Lung (tissue), 12 donors: ENCODE results near the gene CACNA1A. TPM values are rescaled to one million over a fixed set of nuclear protein-coding genes. Genes with fewer than 3 reads are reported as not detected.

Experiments
- ATAC-seq: fragments of 200-7000 bp; cut with Tn5 transposase; one replicate; pipeline ENCODE4 v1.9.1; 2020; ENCODE audit warnings: moderate number of reproducible peaks; ENCODE audit not compliant: insufficient read depth, low FRiP score
- DNase-seq, 3 donors: peaks; one replicate each; pipeline ENCODE4 v3.0.0-alpha.2; 2013 to 2017
- H3K27ac ChIP-seq, 2 donors: one replicate each; pipeline ENCODE4 v1.5.1; 2013; ENCODE audit warnings: mild to moderate bottlenecking in 2 of 2, moderate library complexity in 2 of 2, control low read depth in 1 of 2, inconsistent platforms in 1 of 2, low read depth in 1 of 2, low read length in 1 of 2
- H3K27me3 ChIP-seq, 3 donors: one replicate each; pipeline ENCODE4 v1.5.1; 2013; ENCODE audit warnings: low read length in 2 of 3; ENCODE audit not compliant: control insufficient read depth in 3 of 3, insufficient read depth in 3 of 3
- H3K36me3 ChIP-seq, 4 donors: one replicate each; pipeline ENCODE4 v1.5.1; 2013; ENCODE audit warnings: low read length in 4 of 4, mild to moderate bottlenecking in 1 of 4, moderate library complexity in 1 of 4; ENCODE audit not compliant: control insufficient read depth in 4 of 4, insufficient read depth in 4 of 4
- H3K4me1 ChIP-seq, 5 donors: one replicate each; pipeline ENCODE4 v1.5.1; 2013; ENCODE audit warnings: low read length in 5 of 5, mild to moderate bottlenecking in 2 of 5, moderate library complexity in 1 of 5; ENCODE audit not compliant: control insufficient read depth in 5 of 5, insufficient read depth in 5 of 5
- H3K4me3 ChIP-seq: one replicate; pipeline ENCODE4 v1.5.1; 2013; ENCODE audit warnings: mild to moderate bottlenecking, control low read depth, moderate library complexity
- H3K9ac ChIP-seq, 2 donors: one replicate each; pipeline ENCODE4 v1.5.1; 2013; ENCODE audit warnings: low read length in 2 of 2, control low read depth in 1 of 2; ENCODE audit not compliant: insufficient read depth in 1 of 2
- H3K9me3 ChIP-seq, 4 donors: one replicate each; pipeline ENCODE4 v1.5.1; 2013; ENCODE audit warnings: low read length in 3 of 4, mild to moderate bottlenecking in 1 of 4, moderate library complexity in 1 of 4; ENCODE audit not compliant: control insufficient read depth in 4 of 4, insufficient read depth in 3 of 4
- CTCF ChIP-seq: IDR thresholded peaks from 2 replicates; pipeline ENCODE4 v1.5.1; 2012; ENCODE audit warnings: mild to moderate bottlenecking; ENCODE audit errors: control extremely low read depth, extremely low read depth
- WGBS, 2 donors: extraction: QIAGEN DNeasy Blood & Tissue Kit; methylation state at CpG; one replicate each; pipeline ENCODE4 v1.1.7; 2013; 5-methylcytosine and 5-hydroxymethylcytosine counted together
- polyA plus RNA-seq, 2 donors: library from polyadenylated mRNA; stranded (reverse); fragments of 200-250 nt; gene quantifications; one replicate each; pipeline ENCODE4 v1.2.1, GENCODE V29; 2013
- total RNA-seq, 2 donors: library from RNA; depleted of rRNA in 1 of 2; stranded (reverse); fragments of >200 nt in 1 of 2; gene quantifications; one replicate each; pipeline ENCODE4 v1.2.1, GENCODE V29; 2014 to 2021
- donor health status: control.
- donor health status: control.
- donor health status: Bipolar disorder and iron deficiency.
- donor health status: healthy.
- donor health status: DM: yes; HTN: yes; CAD: no.

CACNA1A gene
- total and polyA plus RNA-seq, 4 donors: 0.27 to 1.00 (median 0.75) TPM

GRCh38 chr19:13211426-13212308, 294.6 kb downstream of the CACNA1A start:
- Histone ChIP-seq H3K36me3 (no peaks in the 10 kb centered on the region), H3K9ac (no peak overlapping the region), H3K4me1 (peaks cover 0 to 16% (median 0%) of the 10 kb centered on the region in 5 donors), H3K27ac (no peak overlapping the region), H3K27me3 (no peaks in the 10 kb centered on the region), H3K4me3 (no peak overlapping the region), H3K9me3 (no peaks in the 10 kb centered on the region)
- WGBS, 2 donors: 92 to 95% methylated on average over 16 of the region's 16 CpGs
- no peak for TF ChIP-seq CTCF
- DNase-seq: no peak
- ATAC-seq: no peak

GRCh38 chr19:13210941-13211340, 295.3 kb downstream of the CACNA1A start:
- 89 to 92% methylated on average over 20 of the region's 20 CpGs for WGBS, 2 donors
- no peak for DNase-seq

GRCh38 chr19:13210339-13210775, 295.9 kb downstream of the CACNA1A start:
- H3K36me3 ChIP-seq: no peaks in the 10 kb centered on the region
- H3K27ac ChIP-seq: no peak overlapping the region
- ATAC-seq (no peak), DNase-seq (no peak)
- H3K9ac ChIP-seq: no peak overlapping the region
- H3K9me3 ChIP-seq: no peaks in the 10 kb centered on the region
- no peaks in the 10 kb centered on the region for H3K27me3 ChIP-seq
- TF ChIP-seq CTCF: no peak
- H3K4me3 ChIP-seq: no peak overlapping the region
- peaks cover 0 to 16% (median 0%) of the 10 kb centered on the region in 5 donors for H3K4me1 ChIP-seq
- 71 to 77% methylated on average over 13 of the region's 13 CpGs for WGBS, 2 donors

More at GRCh38 chr19:13210941-13211340, 295.3 kb downstream of the CACNA1A start:
- no peaks in the 10 kb centered on the region for H3K9me3 ChIP-seq
- H3K36me3 ChIP-seq: no peaks in the 10 kb centered on the region
- H3K27ac ChIP-seq: no peak overlapping the region
- no peaks in the 10 kb centered on the region for H3K27me3 ChIP-seq
- TF ChIP-seq CTCF: no peak
- no peak overlapping the region for H3K9ac ChIP-seq
- H3K4me3 ChIP-seq: no peak overlapping the region
- H3K4me1 ChIP-seq: peaks cover 0 to 16% (median 0%) of the 10 kb centered on the region in 5 donors
- ATAC-seq: no peak
